IPS-NIHi7 (cell line): ENCODE data around the gene MGAT4A.
"Not testable (repeated sequence)": the region's sequence is repeated elsewhere in the genome, so short reads cannot be mapped to it uniquely, and the experiment has no call there.

Source experiments
- DNase-seq: peaks from one replicate; pipeline ENCODE4 v3.0.0; 2012; ENCODE audit warnings: mixed read lengths; ENCODE audit errors: extremely low spot score

MGAT4A gene

GRCh38 chr2:98759827-98760625 lies 29.1 kb upstream of the MGAT4A start:
- no peak for DNase-seq

GRCh38 chr2:98759338-98759737 lies 28.4 kb upstream of the MGAT4A start:
- no peak for DNase-seq

- DNase-seq, result no peak
Observed at GRCh38 chr2:98757904-98758421, 27.0 kb upstream of the MGAT4A start.

- DNase-seq, result no peak
Observed at GRCh38 chr2:98753801-98754200, 22.9 kb upstream of the MGAT4A start.

- DNase-seq, result not testable (repeated sequence)
Observed at GRCh38 chr2:98752711-98753110, 21.8 kb upstream of the MGAT4A start.

- no peak for DNase-seq
Observed at GRCh38 chr2:98751748-98752147, 20.8 kb upstream of the MGAT4A start.

- no peak for DNase-seq
Observed at GRCh38 chr2:98750593-98751282, 19.8 kb upstream of the MGAT4A start.

- no peak for DNase-seq
Observed at GRCh38 chr2:98749066-98749450, 18.1 kb upstream of the MGAT4A start.

- DNase-seq, result no peak
Observed at GRCh38 chr2:98748292-98749065, 17.5 kb upstream of the MGAT4A start.

GRCh38 chr2:98747888-98748287 lies 17.0 kb upstream of the MGAT4A start:
- no peak for DNase-seq

GRCh38 chr2:98746426-98746825 lies 15.5 kb upstream of the MGAT4A start:
- DNase-seq, result no peak

- DNase-seq, result no peak
Observed at GRCh38 chr2:98744595-98744994, 13.7 kb upstream of the MGAT4A start.

- no peak for DNase-seq
Observed at GRCh38 chr2:98743835-98744234, 12.9 kb upstream of the MGAT4A start.

- no peak for DNase-seq
Observed at GRCh38 chr2:98739020-98739419, 8.1 kb upstream of the MGAT4A start.

- no peak for DNase-seq
Observed at GRCh38 chr2:98738304-98738703, 7.4 kb upstream of the MGAT4A start.

GRCh38 chr2:98737848-98738247 lies 6.9 kb upstream of the MGAT4A start:
- no peak for DNase-seq

- DNase-seq, result no peak
Observed at GRCh38 chr2:98736464-98736889, 5.5 kb upstream of the MGAT4A start.

- DNase-seq, result no peak
Observed at GRCh38 chr2:98734823-98735260, 3.9 kb upstream of the MGAT4A start.

GRCh38 chr2:98734162-98734561 lies 3.2 kb upstream of the MGAT4A start:
- no peak for DNase-seq

GRCh38 chr2:98732430-98733051 lies 1.6 kb upstream of the MGAT4A start:
- DNase-seq, result no peak

GRCh38 chr2:98731894-98732349 lies 990 bp upstream of the MGAT4A start:
- DNase-seq, result no peak

- DNase-seq, result no peak
Observed at GRCh38 chr2:98730707-98731040, 258 bp downstream of the MGAT4A start.
